Measurements from ENCODE around the gene ARL6IP4.
"Not testable (repeated sequence)": the region's sequence is repeated elsewhere in the genome, so short reads cannot be mapped to it uniquely, and the experiment has no call there.

Gene ARL6IP4

GRCh38 chr12:122980183-122981035 lies at the start of gene ARL6IP4:
TSS of gene ARL6IP4 (plus strand) at chr12:122980681. CDS start at chr12:122981140, 459 bp downstream.
- peak; percentile 71 for DNase-seq (ENCODE audit: low read depth)

- DNase-seq (ENCODE audit: low read depth): no peak
These were observed 48.3 kb upstream of the ARL6IP4 start for GRCh38 chr12:122932207-122932606.

GRCh38 chr12:122934722-122935121 lies 45.8 kb upstream of the ARL6IP4 start:
- no peak for DNase-seq (ENCODE audit: low read depth)

GRCh38 chr12:122935318-122935717 lies 45.2 kb upstream of the ARL6IP4 start:
- no peak for DNase-seq (ENCODE audit: low read depth)

- DNase-seq (ENCODE audit: low read depth): no peak
These were observed 42.8 kb upstream of the ARL6IP4 start for GRCh38 chr12:122937622-122938091.

GRCh38 chr12:122939125-122939524 lies 41.4 kb upstream of the ARL6IP4 start:
- DNase-seq (ENCODE audit: low read depth): no peak

GRCh38 chr12:122941351-122941750 lies 39.1 kb upstream of the ARL6IP4 start:
- DNase-seq (ENCODE audit: low read depth): not testable (repeated sequence)

GRCh38 chr12:122942637-122943036 lies 37.8 kb upstream of the ARL6IP4 start:
- DNase-seq (ENCODE audit: low read depth): no peak

- DNase-seq (ENCODE audit: low read depth): no peak
These were observed 37.3 kb upstream of the ARL6IP4 start for GRCh38 chr12:122943196-122943595.

- DNase-seq (ENCODE audit: low read depth): no peak
These were observed 35.6 kb upstream of the ARL6IP4 start for GRCh38 chr12:122944605-122945592.

GRCh38 chr12:122946690-122947341 lies 33.7 kb upstream of the ARL6IP4 start:
- DNase-seq (ENCODE audit: low read depth): peak; percentile 85

GRCh38 chr12:122947352-122947792 lies 33.1 kb upstream of the ARL6IP4 start:
- no peak for DNase-seq (ENCODE audit: low read depth)

- DNase-seq (ENCODE audit: low read depth): no peak
These were observed 31.9 kb upstream of the ARL6IP4 start for GRCh38 chr12:122948605-122949004.

GRCh38 chr12:122949405-122949804 lies 31.1 kb upstream of the ARL6IP4 start:
- DNase-seq (ENCODE audit: low read depth): no peak

- DNase-seq (ENCODE audit: low read depth): no peak
These were observed 30.4 kb upstream of the ARL6IP4 start for GRCh38 chr12:122949816-122950675.

- DNase-seq (ENCODE audit: low read depth): no peak
These were observed 29.1 kb upstream of the ARL6IP4 start for GRCh38 chr12:122951406-122951805.

GRCh38 chr12:122951979-122952892 lies 28.2 kb upstream of the ARL6IP4 start:
- peak; percentile 59 for DNase-seq (ENCODE audit: low read depth)

- no peak for DNase-seq (ENCODE audit: low read depth)
These were observed 25.3 kb upstream of the ARL6IP4 start for GRCh38 chr12:122955156-122955555.

- no peak for DNase-seq (ENCODE audit: low read depth)
These were observed 24.4 kb upstream of the ARL6IP4 start for GRCh38 chr12:122956035-122956434.
